WTC11 (cell line): ENCODE data around the gene LIMS4. TPM values are rescaled to one million over a fixed set of nuclear protein-coding genes. Genes with fewer than 3 reads are reported as not detected.
"Not testable (repeated sequence)": the region's sequence is repeated elsewhere in the genome, so short reads cannot be mapped to it uniquely, and the experiment has no call there.

Experiments used
- ATAC-seq: fragments of 200-7000 bp; cut with Tn5 transposase; 2 replicates; pipeline ENCODE4 v1.10.0; 2021; ENCODE audit warnings: mild to moderate bottlenecking, moderate library complexity
- CTCF ChIA-PET: fragments of 300-600 bp; sonication (Branson Sonifier 250); formaldehyde crosslinking; loops from one replicate; lab custom pipeline; 2021; ENCODE audit warnings: antibody characterized with exemption; lab: Charles Lee
- POLR2A ChIA-PET: fragments of 350-600 bp; sonication (Branson Sonifier 250); formaldehyde crosslinking; loops from one replicate; lab custom pipeline; 2021; ENCODE audit warnings: antibody characterized with exemption; lab: Charles Lee
- DNase-seq: peaks from one replicate; pipeline ENCODE4 v3.0.0; 2021; ENCODE audit warnings: low spot score
- H3K27ac Mint-ChIP-seq: 2 replicates; pipeline ENCODE4 v1.8.0; 2021; ENCODE audit warnings: mixed read lengths
- H3K27me3 Mint-ChIP-seq: 2 replicates; pipeline ENCODE4 v1.8.0; 2021; ENCODE audit warnings: low read depth, mild to moderate bottlenecking, moderate library complexity, mixed read lengths
- H3K36me3 Mint-ChIP-seq: 2 replicates; pipeline ENCODE4 v1.8.0; 2021; ENCODE audit warnings: mixed read lengths
- H3K4me1 Mint-ChIP-seq: 2 replicates; pipeline ENCODE4 v1.8.0; 2022; ENCODE audit warnings: mixed read lengths
- H3K4me3 Mint-ChIP-seq: 2 replicates; pipeline ENCODE4 v1.8.0; 2021; ENCODE audit warnings: mild to moderate bottlenecking, moderate library complexity, mixed read lengths
- H3K9me3 Mint-ChIP-seq: 2 replicates; pipeline ENCODE4 v1.8.0; 2021; ENCODE audit warnings: mixed read lengths
- total RNA-seq: library from RNA; stranded (reverse); gene quantifications from 3 replicates; pipeline ENCODE4 v1.2.3, GENCODE V29; 2021

LIMS4 gene
- total RNA-seq, 1 experiment from 2014 or later: not detected

DNA sequence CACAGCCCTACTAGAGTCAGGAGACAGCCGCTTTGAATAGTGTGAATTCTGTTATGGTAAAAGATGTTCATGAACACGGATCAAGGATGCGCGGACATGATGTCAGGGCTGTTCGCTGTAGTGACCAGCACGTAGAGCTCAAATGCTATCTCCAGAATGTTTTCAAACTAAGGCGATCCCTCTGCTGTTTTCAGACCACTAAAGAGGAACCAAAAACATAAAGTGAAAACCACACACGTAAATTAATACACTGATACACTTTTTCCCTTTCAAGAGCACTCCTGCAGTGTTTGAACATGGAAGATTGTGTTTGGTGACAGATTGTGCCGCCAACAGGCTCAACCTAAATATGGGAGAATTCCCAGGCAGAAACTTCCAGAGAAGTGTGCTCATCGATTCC lies 73.2 kb downstream of the LIMS4 start:
- ATAC-seq, H3K9me3 Mint-ChIP-seq, H3K27ac Mint-ChIP-seq, DNase-seq, H3K27me3 Mint-ChIP-seq, H3K4me1 Mint-ChIP-seq, H3K4me3 Mint-ChIP-seq, H3K36me3 Mint-ChIP-seq, CTCF ChIA-PET, POLR2A ChIA-PET: not testable (repeated sequence)

DNA sequence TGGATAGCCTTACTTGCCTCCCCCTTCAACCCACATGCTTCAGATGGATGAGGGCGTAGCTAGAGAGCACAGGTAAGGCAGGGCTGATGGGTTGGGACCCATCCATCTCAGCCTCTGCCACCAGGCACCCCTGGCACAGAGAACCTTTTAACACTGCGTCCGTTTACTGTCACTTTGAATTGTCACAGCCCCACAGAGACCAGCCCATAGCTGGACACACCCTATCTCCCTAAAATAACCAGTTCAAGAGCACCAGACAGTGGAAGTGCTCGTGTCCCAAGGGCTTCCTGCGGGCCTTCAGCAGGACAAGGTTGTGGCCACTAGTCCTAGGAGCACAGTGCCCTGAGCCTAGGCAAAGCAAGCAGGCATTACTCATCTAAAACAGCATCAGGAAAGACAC lies 76.6 kb downstream of the LIMS4 start:
- DNase-seq, H3K4me1 Mint-ChIP-seq, H3K9me3 Mint-ChIP-seq, H3K36me3 Mint-ChIP-seq, H3K4me3 Mint-ChIP-seq, H3K27me3 Mint-ChIP-seq, ATAC-seq, CTCF ChIA-PET, H3K27ac Mint-ChIP-seq, POLR2A ChIA-PET: not testable (repeated sequence)

Other genes with a start within 250 kb of the LIMS4 start
- gene RGPD6, start 104.4 kb upstream of the LIMS4 start, total RNA-seq: 9.1 to 12.5 TPM (median 9.3 TPM) in 3 replicates
- 115 to 118 TPM (median 116 TPM) in 3 replicates for gene BUB1, start 205.2 kb upstream of the LIMS4 start, total RNA-seq